HEK293T (cell line): ENCODE data around the gene RASGRP4.

Source experiments
- CTCF ChIA-PET: fragments of 350-600 bp; formaldehyde crosslinking; extraction: SDS; loops from one replicate; lab custom pipeline; 2021; ENCODE audit warnings: antibody characterized with exemption, inconsistent platforms; lab: Yijun Ruan, JAX
- POLR2A ChIA-PET: fragments of 350-600 bp; formaldehyde crosslinking; extraction: SDS; loops from one replicate; lab custom pipeline; 2020; ENCODE audit warnings: antibody characterized with exemption, inconsistent platforms; lab: Yijun Ruan, JAX
- DNase-seq: peaks from one replicate; pipeline ENCODE4 v3.0.0; 2012; ENCODE audit warnings: mixed read lengths; ENCODE audit errors: extremely low spot score
- ARNT ChIP-seq: fragments of 450-650 bp; IDR thresholded peaks from 2 replicates; pipeline ENCODE4 v1.6.1; 2017; ENCODE audit warnings: mild to moderate bottlenecking
- BHLHE40 ChIP-seq: fragments of 450-650 bp; IDR thresholded peaks from 2 replicates; pipeline ENCODE4 v1.6.1; 2016; ENCODE audit warnings: mild to moderate bottlenecking, moderate library complexity, borderline replicate concordance
- CTBP1 ChIP-seq: fragments of 450-650 bp; IDR thresholded peaks from 2 replicates; pipeline ENCODE4 v1.6.1; 2016; ENCODE audit warnings: borderline replicate concordance
- ELF4 ChIP-seq: fragments of 450-650 bp; IDR thresholded peaks from 2 replicates; pipeline ENCODE4 v1.6.1; 2017; ENCODE audit warnings: antibody characterized with exemption
- FOXA1 ChIP-seq: fragments of 450-650 bp; IDR thresholded peaks from 2 replicates; pipeline ENCODE4 v1.6.1; 2016; ENCODE audit warnings: mild to moderate bottlenecking
- FOXK2 ChIP-seq: fragments of 450-650 bp; IDR thresholded peaks from 2 replicates; pipeline ENCODE4 v1.6.1; 2016; ENCODE audit warnings: mild to moderate bottlenecking
- FOXM1 ChIP-seq: fragments of 450-650 bp; IDR thresholded peaks from 2 replicates; pipeline ENCODE4 v1.6.1; 2017; ENCODE audit warnings: mild to moderate bottlenecking, borderline replicate concordance
- HDGF ChIP-seq: fragments of 450-650 bp; IDR thresholded peaks from 2 replicates; pipeline ENCODE4 v1.6.1; 2017; ENCODE audit warnings: antibody characterized with exemption, borderline replicate concordance
- L3MBTL2 ChIP-seq: fragments of 450-650 bp; conservative IDR thresholded peaks from 2 replicates; pipeline ENCODE4 v1.6.1; 2016; ENCODE audit warnings: mild to moderate bottlenecking
- LEF1 ChIP-seq: fragments of 450-650 bp; IDR thresholded peaks from 2 replicates; pipeline ENCODE4 v1.6.1; 2017; ENCODE audit warnings: mild to moderate bottlenecking, borderline replicate concordance
- NFRKB ChIP-seq: fragments of 450-650 bp; IDR thresholded peaks from 2 replicates; pipeline ENCODE4 v1.6.1; 2016; ENCODE audit warnings: mild to moderate bottlenecking, moderate library complexity
- PKNOX1 ChIP-seq: fragments of 450-650 bp; IDR thresholded peaks from 2 replicates; pipeline ENCODE4 v1.6.1; 2016
- SP1 ChIP-seq: fragments of 450-650 bp; IDR thresholded peaks from 2 replicates; pipeline ENCODE4 v1.6.1; 2017
- SUZ12 ChIP-seq: fragments of 450-650 bp; IDR thresholded peaks from 2 replicates; pipeline ENCODE4 v1.6.1; 2016; ENCODE audit warnings: mild to moderate bottlenecking
- TARDBP ChIP-seq: fragments of 450-650 bp; IDR thresholded peaks from 2 replicates; pipeline ENCODE4 v1.6.1; 2016
- ZNF384 ChIP-seq: fragments of 450-650 bp; IDR thresholded peaks from 2 replicates; pipeline ENCODE4 v1.6.1; 2016

RASGRP4 gene

GRCh38 chr19:38441657-38442348, 15.8 kb upstream of the RASGRP4 start:
- POLR2A ChIA-PET: interaction anchor here (1.7 kb wide), 1 partner anchor 39 kb away, joined by 4 read pairs; the partner anchor contains the start of gene FAM98C
- DNase-seq: no peak
- TF ChIP-seq SUZ12 (no peak), ARNT (no peak), ELF4 (no peak), LEF1 (no peak), PKNOX1 (no peak), FOXK2 (no peak), HDGF (no peak), NFRKB (no peak), FOXA1 (no peak), FOXM1 (no peak)
- CTCF ChIA-PET: no interaction called here

- no peak for DNase-seq
- TF ChIP-seq HDGF: no peak
- no peak for TF ChIP-seq FOXK2
- no peak for TF ChIP-seq CTBP1
- ChIA-PET POLR2A (interaction anchor here (1.7 kb wide), 1 partner anchor 38 kb away, joined by 4 read pairs; the partner anchor contains the start of gene FAM98C), CTCF (interaction anchor here (0.7 kb wide), 1 partner anchor 10 kb away, joined by 3 read pairs; no protein-coding TSS in a partner anchor)
Observed at GRCh38 chr19:38440592-38440991, 14.6 kb upstream of the RASGRP4 start.

GRCh38 chr19:38437917-38438316, 11.9 kb upstream of the RASGRP4 start:
- CTCF ChIA-PET: no interaction called here
- no peak for TF ChIP-seq ARNT
- TF ChIP-seq PKNOX1: no peak
- no peak for TF ChIP-seq SP1
- no peak for TF ChIP-seq NFRKB
- TF ChIP-seq ELF4: no peak
- no peak for TF ChIP-seq FOXK2
- no peak for TF ChIP-seq FOXA1
- TF ChIP-seq TARDBP: no peak
- DNase-seq: no peak
- POLR2A ChIA-PET: no interaction called here

GRCh38 chr19:38437295-38437694, 11.3 kb upstream of the RASGRP4 start:
- DNase-seq: no peak
- POLR2A ChIA-PET: no interaction called here
- CTCF ChIA-PET: no interaction called here
- TF ChIP-seq FOXM1: no peak
- TF ChIP-seq BHLHE40: no peak
- no peak for TF ChIP-seq ARNT
- no peak for TF ChIP-seq SUZ12
- no peak for TF ChIP-seq LEF1
- TF ChIP-seq PKNOX1: no peak
- no peak for TF ChIP-seq HDGF
- TF ChIP-seq TARDBP: no peak
- TF ChIP-seq CTBP1: no peak
- TF ChIP-seq ZNF384: no peak
- no peak for TF ChIP-seq FOXA1
- TF ChIP-seq FOXK2: no peak
- TF ChIP-seq NFRKB: no peak
- no peak for TF ChIP-seq SP1
- TF ChIP-seq L3MBTL2: no peak
- TF ChIP-seq ELF4: no peak

GRCh38 chr19:38434549-38435051, 8.6 kb upstream of the RASGRP4 start:
- TF ChIP-seq HDGF (no peak), FOXK2 (no peak), ZNF384 (no peak), CTBP1 (no peak), BHLHE40 (no peak), TARDBP (no peak), L3MBTL2 (no peak), LEF1 (no peak), NFRKB (no peak), FOXA1 (no peak)
- POLR2A ChIA-PET: interaction anchor here (0.8 to 1.1 kb wide), 2 partner anchors 9 to 32 kb away, joined by 3 to 4 read pairs; partner anchors contain the start of genes FAM98C and RASGRP4
- CTCF ChIA-PET: no interaction called here
- no peak for DNase-seq

- DNase-seq: no peak
- ChIA-PET POLR2A (no interaction called here), CTCF (no interaction called here)
- TF ChIP-seq FOXK2 (no peak), SUZ12 (no peak), SP1 (no peak), PKNOX1 (no peak), BHLHE40 (no peak), LEF1 (no peak), NFRKB (no peak), HDGF (no peak)
Observed at GRCh38 chr19:38433268-38433733, 7.3 kb upstream of the RASGRP4 start, which contains the start of gene RYR1. RYR1 (plus strand) TSS chr19:38433691; CDS start chr19:38433830, 139 bp downstream.
